Karpas-422 (cell line): ENCODE measurements around the gene CASZ1. TPM values are rescaled to one million over a fixed set of nuclear protein-coding genes. Genes with fewer than 3 reads are reported as not detected.

Source experiments
- DNase-seq: peaks from one replicate; pipeline ENCODE4 v3.0.0-alpha.2; 2015
- H2AFZ ChIP-seq: fragments of 200-600 bp; sonication (generic); 2 replicates; pipeline ENCODE4 v1.6.1; 2014; ENCODE audit warnings: antibody characterized with exemption, low read length, mixed read lengths
- H3K27ac ChIP-seq: fragments of 200-600 bp; sonication (generic); 2 replicates; pipeline ENCODE4 v1.5.1; 2014; ENCODE audit warnings: mild to moderate bottlenecking, low read length, moderate library complexity
- H3K27me3 ChIP-seq: fragments of 200-600 bp; sonication (generic); 2 replicates; pipeline ENCODE4 v1.6.1; 2014; ENCODE audit warnings: low read length, mixed read lengths
- H3K36me3 ChIP-seq: fragments of 200-600 bp; sonication (generic); 2 replicates; pipeline ENCODE4 v1.6.1; 2014; ENCODE audit warnings: low read length, mixed read lengths; ENCODE audit not compliant: insufficient read depth
- H3K4me1 ChIP-seq: fragments of 200-600 bp; sonication (generic); 2 replicates; pipeline ENCODE4 v1.6.1; 2014; ENCODE audit warnings: mild to moderate bottlenecking, low read length, mixed read lengths
- H3K4me2 ChIP-seq: fragments of 200-600 bp; sonication (generic); 2 replicates; pipeline ENCODE4 v1.6.1; 2014; ENCODE audit warnings: low read length, low read depth, mild to moderate bottlenecking; ENCODE audit not compliant: poor library complexity, severe bottlenecking
- H3K4me3 ChIP-seq: fragments of 200-600 bp; sonication (generic); 2 replicates; pipeline ENCODE4 v1.5.1; 2014; ENCODE audit warnings: mild to moderate bottlenecking, antibody characterized with exemption, low read length, mixed read lengths
- H3K79me2 ChIP-seq: fragments of 200-600 bp; sonication (generic); 2 replicates; pipeline ENCODE4 v1.6.1; 2014; ENCODE audit warnings: mild to moderate bottlenecking, low read length, mixed read lengths
- H3K9ac ChIP-seq: fragments of 200-600 bp; sonication (generic); 2 replicates; pipeline ENCODE4 v1.6.0; 2014; ENCODE audit warnings: low read length
- H3K9me2 ChIP-seq: fragments of 200-600 bp; sonication (generic), shearing (Covaris generic); replicated peaks from 2 replicates; pipeline ENCODE4 v1.6.0; 2014; ENCODE audit warnings: mild to moderate bottlenecking, low read length, moderate library complexity; ENCODE audit not compliant: insufficient read depth
- H3K9me3 ChIP-seq: fragments of 300-700, 200-600 bp; sonication (generic); 2 replicates; pipeline ENCODE4 v1.6.1; 2014; ENCODE audit warnings: low read length, mixed read lengths
- H4K20me1 ChIP-seq: fragments of 200-600 bp; sonication (generic); 2 replicates; pipeline ENCODE4 v1.6.1; 2014; ENCODE audit warnings: mild to moderate bottlenecking, antibody characterized with exemption, low read length, low read depth; ENCODE audit not compliant: insufficient read depth
- total RNA-seq: library from RNA; depleted of rRNA; stranded (reverse); fragments of >200 nt; shearing (Covaris generic); gene quantifications from 2 replicates; pipeline ENCODE4 v1.2.3, GENCODE V29; 2014; ENCODE audit warnings: low replicate concordance

The CASZ1 gene
- total RNA-seq, 1 experiment from 2014 or later = 1.3 TPM

DNA sequence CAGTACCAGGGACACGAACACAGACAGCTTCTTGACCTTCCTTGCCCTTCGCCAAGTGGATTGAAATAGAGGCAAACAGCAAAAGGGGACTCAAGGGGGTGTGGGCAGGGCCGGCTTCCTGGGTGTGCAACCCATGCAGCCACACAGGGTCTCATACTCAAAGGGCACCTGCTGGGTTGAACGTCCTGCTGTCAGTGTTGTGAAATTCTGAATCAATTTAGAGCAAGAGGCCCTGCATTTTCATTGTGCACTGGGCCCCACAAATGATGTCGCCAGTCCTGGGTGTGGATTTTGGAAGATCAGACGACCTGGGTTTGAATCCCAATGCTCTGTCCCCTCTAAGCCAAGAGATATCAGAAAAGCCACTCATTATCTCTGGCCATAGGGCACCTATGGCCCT, 51.1 kb downstream of the CASZ1 start:
- Histone ChIP-seq H2AFZ (no peak overlapping the region), H3K9ac (no peak overlapping the region), H3K4me1 (no peaks in the 10 kb centered on the region), H3K4me3 (no peak overlapping the region), H3K27me3 (no peaks in the 10 kb centered on the region), H3K4me2 (no peak overlapping the region), H4K20me1 (no peaks in the 10 kb centered on the region), H3K27ac (no peak overlapping the region), H3K36me3 (no peaks in the 10 kb centered on the region), H3K9me2 (no peaks in the 10 kb centered on the region), H3K9me3 (no peaks in the 10 kb centered on the region), H3K79me2 (no peaks in the 10 kb centered on the region)
- DNase-seq = no peak

DNA sequence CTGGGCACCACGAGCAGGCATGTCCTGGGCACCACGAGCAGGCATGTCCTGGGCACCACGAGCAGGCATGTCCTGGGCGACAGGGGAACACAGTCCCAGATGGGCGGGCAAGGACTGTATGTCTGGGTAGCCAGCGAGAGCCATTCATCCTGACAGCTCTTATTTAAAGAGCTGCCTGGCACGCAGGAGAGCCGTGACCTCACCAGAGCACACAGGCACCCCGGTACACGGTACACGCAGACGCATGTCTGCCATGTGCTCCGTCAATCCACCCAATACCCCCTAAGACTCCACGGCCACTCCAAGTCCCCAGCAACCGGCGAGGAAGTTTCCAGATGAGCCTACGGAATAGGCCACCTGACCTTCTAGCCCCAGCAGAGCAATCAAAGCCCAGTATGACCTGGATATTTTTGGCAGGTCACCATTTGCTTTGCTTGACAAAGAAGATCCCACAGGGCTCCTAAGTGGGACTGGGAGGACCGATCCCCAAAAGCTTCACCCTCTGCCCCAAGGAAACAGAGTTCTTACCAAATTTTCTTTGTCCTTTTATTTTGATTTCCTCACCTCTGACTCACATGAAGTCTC, 51.7 kb downstream of the CASZ1 start:
- no peaks in the 10 kb centered on the region for H3K9me2 ChIP-seq
- H3K27ac ChIP-seq = no peak overlapping the region
- no peak overlapping the region for H3K4me3 ChIP-seq
- no peaks in the 10 kb centered on the region for H3K36me3 ChIP-seq
- no peak overlapping the region for H2AFZ ChIP-seq
- H3K9ac ChIP-seq = no peak overlapping the region
- H3K4me1 ChIP-seq = no peaks in the 10 kb centered on the region
- no peaks in the 10 kb centered on the region for H3K79me2 ChIP-seq
- H4K20me1 ChIP-seq = no peaks in the 10 kb centered on the region
- no peak for DNase-seq
- no peak overlapping the region for H3K4me2 ChIP-seq
- H3K9me3 ChIP-seq = no peaks in the 10 kb centered on the region
- no peaks in the 10 kb centered on the region for H3K27me3 ChIP-seq

DNA sequence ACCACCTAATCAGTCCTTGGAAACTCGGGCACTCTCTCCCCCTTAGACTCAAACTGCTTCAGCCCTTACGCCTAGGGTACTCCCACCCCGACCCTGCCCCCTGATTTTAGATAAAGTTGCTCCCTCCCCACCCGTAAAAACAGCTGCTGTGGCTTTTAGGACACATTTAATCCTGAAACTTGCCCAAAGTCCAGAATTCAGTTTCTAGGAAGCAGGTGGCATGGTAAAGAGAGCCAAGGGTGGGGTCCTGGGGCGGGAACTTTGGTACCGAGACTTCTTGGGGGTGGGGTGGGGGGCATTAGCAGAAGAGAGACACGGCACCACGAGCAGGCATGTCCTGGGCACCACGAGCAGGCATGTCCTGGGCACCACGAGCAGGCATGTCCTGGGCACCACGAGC, 52.4 kb downstream of the CASZ1 start:
- Histone ChIP-seq H4K20me1 (no peaks in the 10 kb centered on the region), H3K9me2 (no peaks in the 10 kb centered on the region), H3K27ac (no peak overlapping the region), H3K79me2 (no peaks in the 10 kb centered on the region), H3K4me3 (no peak overlapping the region), H2AFZ (no peak overlapping the region), H3K36me3 (no peaks in the 10 kb centered on the region), H3K27me3 (no peaks in the 10 kb centered on the region), H3K4me2 (no peak overlapping the region), H3K4me1 (no peaks in the 10 kb centered on the region), H3K9ac (no peak overlapping the region), H3K9me3 (no peaks in the 10 kb centered on the region)
- no peak for DNase-seq

DNA sequence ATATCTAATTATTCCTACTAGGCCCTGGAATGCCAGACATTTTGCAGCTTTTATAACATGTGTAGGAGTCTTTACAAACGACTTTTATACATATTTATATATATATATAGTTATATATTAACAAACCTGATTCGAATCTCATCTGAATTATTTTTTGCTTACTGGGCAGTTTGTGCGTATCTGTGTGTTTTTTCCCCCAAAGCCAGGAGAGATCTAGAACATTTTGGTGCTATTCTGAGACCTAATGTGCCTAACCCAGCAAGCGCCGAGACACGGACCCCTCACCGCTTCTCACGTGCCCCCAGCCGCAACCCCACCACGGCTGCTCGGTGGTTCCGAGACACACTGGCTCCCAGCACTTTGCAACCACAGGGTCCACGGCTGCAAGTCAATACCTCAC, 54.8 kb downstream of the CASZ1 start:
- no peak overlapping the region for H3K4me3 ChIP-seq
- no peaks in the 10 kb centered on the region for H3K79me2 ChIP-seq
- no peak overlapping the region for H2AFZ ChIP-seq
- no peak overlapping the region for H3K9ac ChIP-seq
- H3K9me2 ChIP-seq = no peaks in the 10 kb centered on the region
- H3K36me3 ChIP-seq = no peaks in the 10 kb centered on the region
- no peaks in the 10 kb centered on the region for H4K20me1 ChIP-seq
- no peak overlapping the region for H3K27ac ChIP-seq
- no peak overlapping the region for H3K4me2 ChIP-seq
- no peaks in the 10 kb centered on the region for H3K27me3 ChIP-seq
- no peaks in the 10 kb centered on the region for H3K4me1 ChIP-seq
- no peaks in the 10 kb centered on the region for H3K9me3 ChIP-seq
- DNase-seq = no peak

DNA sequence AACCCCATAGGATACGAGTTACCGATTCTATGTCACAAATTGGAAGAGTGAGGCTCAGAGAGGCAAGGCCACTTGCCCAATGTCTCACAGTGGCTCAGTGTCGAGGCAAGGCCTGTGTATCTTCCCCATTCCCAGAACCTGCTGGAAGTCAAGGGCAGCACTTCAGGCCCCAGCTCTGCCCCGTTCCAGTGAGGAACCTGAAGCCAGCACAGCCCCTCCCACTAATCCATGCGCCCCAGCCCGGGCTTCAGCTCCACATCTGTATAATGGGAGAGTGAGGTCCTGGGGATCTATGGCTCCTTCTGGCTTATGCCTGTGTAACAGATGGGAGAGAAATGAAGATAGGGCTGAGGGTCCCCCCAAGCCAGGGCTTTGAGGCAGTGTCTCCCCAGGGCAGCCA, 56.3 kb downstream of the CASZ1 start:
- Histone ChIP-seq H4K20me1 (no peaks in the 10 kb centered on the region), H3K9me2 (no peaks in the 10 kb centered on the region), H3K27me3 (no peaks in the 10 kb centered on the region), H3K4me3 (no peak overlapping the region), H2AFZ (no peak overlapping the region), H3K36me3 (no peaks in the 10 kb centered on the region), H3K9ac (no peak overlapping the region), H3K9me3 (no peaks in the 10 kb centered on the region), H3K4me2 (no peak overlapping the region), H3K27ac (no peak overlapping the region), H3K79me2 (no peaks in the 10 kb centered on the region), H3K4me1 (no peaks in the 10 kb centered on the region)
- no peak for DNase-seq

DNA sequence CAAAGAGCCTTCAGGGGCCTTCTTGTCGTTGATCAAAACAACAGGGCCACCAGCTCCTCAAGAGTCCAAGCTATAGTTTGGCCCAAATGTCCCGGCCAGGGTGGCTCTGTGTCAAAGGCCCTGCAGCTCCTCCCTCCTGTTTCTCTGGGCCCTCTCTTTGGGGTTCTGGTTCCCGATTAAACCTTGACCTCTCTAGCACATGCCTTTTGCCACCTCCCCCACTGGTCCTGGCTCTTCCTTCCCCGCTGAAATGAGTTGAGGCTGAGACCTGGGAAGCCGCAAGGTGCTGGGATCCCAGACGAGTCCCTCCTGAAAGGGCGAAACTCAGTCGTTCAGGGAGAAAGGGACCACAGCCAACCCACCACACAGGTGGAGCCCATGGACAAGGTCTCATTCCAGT, 56.9 kb downstream of the CASZ1 start:
- Histone ChIP-seq H3K27ac (no peak overlapping the region), H3K4me3 (no peak overlapping the region), H4K20me1 (no peaks in the 10 kb centered on the region), H3K4me1 (no peaks in the 10 kb centered on the region), H3K4me2 (no peak overlapping the region), H3K9me3 (no peaks in the 10 kb centered on the region), H3K9me2 (no peaks in the 10 kb centered on the region), H2AFZ (no peak overlapping the region), H3K27me3 (no peaks in the 10 kb centered on the region), H3K79me2 (no peaks in the 10 kb centered on the region), H3K36me3 (no peaks in the 10 kb centered on the region), H3K9ac (no peak overlapping the region)
- no peak for DNase-seq

DNA sequence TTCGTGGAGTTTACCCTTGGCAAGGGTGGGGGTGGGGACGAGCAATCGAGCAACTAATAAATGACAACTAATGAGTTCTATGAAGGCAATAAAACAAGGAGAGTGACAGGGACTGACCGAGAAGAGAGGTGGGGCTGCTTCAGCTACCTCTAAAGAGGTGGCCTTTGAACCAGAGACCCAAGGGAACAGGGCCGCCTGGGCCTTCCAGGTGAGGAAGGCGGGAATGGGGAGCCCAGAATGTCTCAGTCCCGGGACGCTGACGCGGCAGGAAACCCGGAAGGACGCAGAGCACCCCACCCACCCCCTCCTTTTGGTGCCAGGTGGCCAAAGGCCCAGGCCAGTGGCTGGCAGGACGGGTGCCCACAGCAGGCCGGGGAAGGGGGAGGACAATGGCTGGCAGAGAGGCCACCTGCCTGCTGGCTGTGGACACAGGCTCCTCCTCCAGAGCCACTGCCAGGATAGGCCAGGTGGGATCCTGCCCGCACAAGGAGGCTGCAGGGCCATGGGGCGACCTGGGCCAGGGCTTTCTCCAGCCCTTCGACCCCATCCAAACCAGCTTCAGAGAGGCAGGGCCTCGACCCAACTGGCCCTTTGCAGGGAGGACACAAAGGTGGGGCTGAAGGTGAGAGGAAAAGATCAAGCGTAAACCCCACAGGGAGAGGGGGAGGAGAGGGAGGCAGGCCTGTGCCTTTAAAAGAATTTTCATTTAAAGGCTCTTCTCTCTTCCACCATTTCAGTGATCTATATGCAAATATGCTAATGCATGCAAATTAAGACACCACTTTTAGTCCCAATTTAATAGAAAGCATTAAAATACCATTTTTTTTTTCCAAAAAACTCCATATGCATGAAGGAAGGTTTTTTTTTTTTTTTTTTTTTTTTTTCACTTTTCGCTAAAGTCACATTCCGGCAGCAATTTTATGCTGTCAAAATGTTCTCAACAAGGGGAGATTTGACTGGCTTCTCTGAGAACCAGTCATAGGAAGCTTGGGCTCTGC, 58.1 kb downstream of the CASZ1 start:
- Histone ChIP-seq H3K79me2 (no peaks in the 10 kb centered on the region), H3K4me1 (no peaks in the 10 kb centered on the region), H3K4me3 (no peak overlapping the region), H3K27me3 (no peaks in the 10 kb centered on the region), H3K36me3 (no peaks in the 10 kb centered on the region), H3K9ac (no peak overlapping the region), H4K20me1 (no peaks in the 10 kb centered on the region), H3K9me2 (no peaks in the 10 kb centered on the region), H3K4me2 (no peak overlapping the region), H3K27ac (no peak overlapping the region), H3K9me3 (no peaks in the 10 kb centered on the region), H2AFZ (no peak overlapping the region)
- DNase-seq = no peak

DNA sequence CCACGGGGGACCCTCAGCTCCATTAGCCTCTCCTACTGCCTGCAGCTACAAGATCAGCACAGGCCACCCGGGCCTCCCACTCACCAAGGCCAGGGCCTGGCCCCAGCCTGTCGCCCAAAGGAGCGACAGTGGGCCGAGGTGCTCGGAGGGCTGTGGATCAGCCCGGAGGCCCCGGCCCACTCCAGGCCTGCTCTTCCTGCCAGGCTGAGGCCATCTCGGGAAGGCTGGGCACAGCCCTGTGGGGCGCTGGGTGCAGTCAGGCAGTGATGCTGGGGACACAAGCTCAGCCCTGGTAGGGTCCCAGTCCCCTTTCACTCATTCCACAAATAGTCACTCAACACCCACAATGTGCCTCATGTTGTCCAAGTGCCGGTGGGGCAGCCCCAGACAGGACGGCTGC, 58.8 kb downstream of the CASZ1 start:
- DNase-seq = no peak
- no peaks in the 10 kb centered on the region for H3K9me2 ChIP-seq

More for the DNA sequence above, 58.8 kb downstream of the CASZ1 start:
- no peaks in the 10 kb centered on the region for H3K79me2 ChIP-seq
- H3K27ac ChIP-seq = no peak overlapping the region
- H2AFZ ChIP-seq = no peak overlapping the region
- no peaks in the 10 kb centered on the region for H3K27me3 ChIP-seq
- H3K9ac ChIP-seq = no peak overlapping the region
- H3K4me3 ChIP-seq = no peak overlapping the region
- H3K4me2 ChIP-seq = no peak overlapping the region
- no peaks in the 10 kb centered on the region for H3K36me3 ChIP-seq
- H4K20me1 ChIP-seq = no peaks in the 10 kb centered on the region
- H3K9me3 ChIP-seq = no peaks in the 10 kb centered on the region
- no peaks in the 10 kb centered on the region for H3K4me1 ChIP-seq
